DMS79 (cell line): ENCODE measurements around the gene DPPA2.

ENCODE experiments used
- DNase-seq: peaks from one replicate; lab custom pipeline; 2025; lab: John Stamatoyannopoulos, UW

Gene DPPA2

GRCh38 chr3:109325109-109325508, 8.8 kb upstream of the DPPA2 start:
- no peak for DNase-seq

- no peak for DNase-seq
Observed at GRCh38 chr3:109313061-109313460, 3.3 kb downstream of the DPPA2 start.

DNA sequence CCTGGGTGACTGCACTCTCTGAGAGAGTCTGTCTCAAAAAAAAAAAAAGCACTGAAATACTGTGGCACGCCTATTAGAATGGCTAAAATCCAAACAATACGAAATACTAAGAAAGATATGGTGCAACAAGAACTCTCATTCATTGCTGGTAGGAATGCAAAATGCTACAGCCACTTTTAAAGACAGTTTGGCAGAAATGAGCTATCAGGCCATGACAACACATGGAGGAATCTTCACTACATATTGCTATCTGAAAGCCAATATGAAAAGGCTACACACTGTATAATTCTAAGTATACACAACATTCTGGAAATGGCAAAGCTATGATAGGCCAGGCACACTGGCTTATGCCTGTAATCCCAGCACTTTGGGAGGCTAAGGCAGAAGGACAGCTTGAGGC, 18.8 kb downstream of the DPPA2 start:
- DNase-seq: no peak

DNA sequence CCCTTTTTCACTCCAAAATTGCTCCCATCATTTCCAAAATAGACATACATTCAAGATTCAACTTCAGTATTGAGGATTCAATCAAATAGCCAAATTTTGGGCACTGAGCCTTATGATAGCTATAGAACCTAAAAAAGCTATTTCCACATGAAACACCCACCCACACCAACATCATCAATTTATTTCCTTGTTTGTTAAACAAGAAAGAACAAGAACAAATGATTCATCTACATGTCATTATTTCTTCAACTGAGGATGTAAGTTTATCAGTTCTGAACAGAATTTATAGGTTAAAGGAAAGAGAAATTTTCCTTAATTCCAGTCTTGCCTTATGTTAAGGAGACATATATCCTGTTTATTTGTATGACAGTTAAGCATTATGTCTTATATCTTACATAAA, 32.2 kb downstream of the DPPA2 start:
- DNase-seq: no peak

GRCh38 chr3:109278546-109278945, 37.8 kb downstream of the DPPA2 start:
- no peak for DNase-seq

DNA sequence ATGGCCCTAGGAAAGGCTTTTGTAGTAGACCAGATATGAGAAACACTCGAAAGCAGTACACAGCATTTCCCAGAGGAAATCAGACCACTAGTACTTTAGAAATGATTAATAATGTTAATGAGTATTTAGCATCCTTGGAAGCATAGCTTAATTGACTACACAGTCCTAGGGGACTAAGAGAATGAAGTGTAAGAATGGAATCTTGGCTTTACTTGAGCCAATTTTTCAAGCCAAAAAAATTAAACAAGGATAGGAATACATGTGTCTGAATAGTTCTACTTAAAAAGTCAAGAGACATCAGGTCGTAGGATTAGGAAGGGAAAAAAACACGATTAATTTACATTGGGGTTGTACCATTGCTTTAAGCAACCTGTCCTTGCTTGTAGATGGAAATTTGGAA, 38.2 kb downstream of the DPPA2 start:
- DNase-seq: no peak

- no peak for DNase-seq
Observed at GRCh38 chr3:109275702-109276293, 40.5 kb downstream of the DPPA2 start.

DNA sequence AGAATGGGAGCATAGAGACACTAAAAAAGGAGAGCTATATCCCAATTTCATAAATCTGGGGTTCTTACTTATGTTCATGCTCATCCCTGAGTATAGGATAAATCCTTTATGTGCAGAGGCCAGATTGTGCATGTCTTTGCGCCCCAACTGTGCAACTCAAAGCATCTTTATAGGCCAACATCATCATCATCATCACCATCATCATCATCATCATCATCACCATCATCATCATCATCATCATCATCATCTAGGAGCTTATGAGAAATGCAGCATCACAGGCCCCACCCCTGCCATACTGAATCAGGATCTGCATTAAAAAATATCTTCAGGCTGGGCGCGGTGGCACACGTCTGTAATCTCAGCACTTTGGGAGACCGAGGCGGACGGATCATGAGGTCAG, 45.5 kb downstream of the DPPA2 start:
- DNase-seq: no peak

DNA sequence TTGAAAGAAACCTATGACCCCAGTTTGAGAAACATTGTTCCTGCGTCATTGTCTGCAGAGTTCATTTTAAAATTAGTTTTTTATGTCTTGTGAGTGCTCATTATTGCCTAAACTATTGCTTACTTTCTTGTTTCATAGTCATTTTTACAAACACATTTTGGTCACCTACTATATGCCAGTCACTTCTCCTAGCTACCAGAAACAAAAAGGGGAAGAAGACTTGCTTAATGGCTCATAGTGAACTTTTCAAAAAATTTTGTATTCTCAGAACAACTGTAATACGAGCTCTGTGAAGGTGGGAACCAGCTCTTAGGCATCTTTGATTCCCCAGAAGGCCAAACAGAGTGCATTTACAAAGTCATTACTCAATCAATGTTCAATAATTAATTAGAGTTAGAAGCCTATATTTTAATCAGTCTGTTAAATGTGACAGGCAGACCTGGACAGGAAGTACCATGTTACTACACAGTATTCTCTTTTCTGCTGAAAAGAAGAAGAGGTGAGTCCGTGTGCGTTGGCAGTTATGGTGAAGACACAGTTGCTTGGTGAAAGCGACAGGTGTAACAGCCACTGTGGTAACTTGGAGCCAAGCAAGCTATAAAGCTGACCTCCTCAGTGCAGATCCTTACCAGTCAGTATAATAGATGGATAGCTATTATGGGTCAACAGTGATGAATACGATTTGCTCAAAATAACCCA, 46.6 kb downstream of the DPPA2 start:
- DNase-seq: no peak

DNA sequence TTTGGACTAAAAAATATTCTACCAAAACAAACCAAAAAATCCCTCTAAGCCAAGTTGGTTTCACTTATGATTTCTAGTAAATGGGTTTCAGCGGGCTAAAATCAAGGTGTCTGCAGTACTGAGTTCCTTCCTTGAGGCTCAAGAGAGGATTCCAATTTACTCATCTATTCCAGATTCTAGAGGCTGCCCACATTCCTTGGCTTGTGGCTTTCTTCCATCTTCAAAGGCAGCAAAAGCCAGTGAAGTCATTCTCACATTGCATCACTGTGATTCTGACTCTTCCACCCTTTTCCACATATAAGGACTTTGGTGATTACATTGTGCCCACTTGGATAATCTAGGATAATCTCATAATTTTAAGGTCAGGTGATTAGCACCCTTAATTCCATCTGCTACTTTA, 48.1 kb downstream of the DPPA2 start:
- DNase-seq: no peak

GRCh38 chr3:109265295-109265694, 51.0 kb downstream of the DPPA2 start:
- DNase-seq: no peak

- no peak for DNase-seq
Observed at GRCh38 chr3:109257269-109257668, 59.0 kb downstream of the DPPA2 start.

DNA sequence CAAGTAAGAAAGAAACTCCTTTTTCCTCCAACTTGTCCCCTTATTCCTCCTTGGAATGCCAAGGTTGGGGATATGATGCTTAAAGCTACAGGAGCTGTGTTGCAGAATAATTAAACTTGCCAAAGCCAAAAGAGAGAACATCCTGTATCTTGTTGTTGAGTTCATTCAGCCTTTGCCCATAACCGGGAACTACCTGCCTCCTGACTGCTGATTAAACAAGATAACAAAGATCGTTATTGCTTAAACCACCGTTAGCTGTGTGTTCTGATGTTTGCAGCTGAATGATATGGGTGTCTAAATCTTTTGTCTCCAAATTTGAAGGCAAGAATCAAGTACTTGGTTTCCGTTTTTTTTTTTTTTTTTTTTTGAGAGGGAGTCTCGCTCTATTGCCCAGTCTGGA, 61.5 kb downstream of the DPPA2 start:
- no peak for DNase-seq

- DNase-seq: no peak
Observed at GRCh38 chr3:109252641-109253040, 63.7 kb downstream of the DPPA2 start.
